Kidney epithelial cell (primary cell): ENCODE data around the gene COLEC11. TPM values are rescaled to one million over a fixed set of nuclear protein-coding genes. Genes with fewer than 3 reads are reported as not detected.
"Not testable (repeated sequence)": the region's sequence is repeated elsewhere in the genome, so short reads cannot be mapped to it uniquely, and the experiment has no call there.

Experiments used
- DNase-seq: peaks from one replicate; pipeline ENCODE4 v3.0.0-alpha.2; 2010; ENCODE audit warnings: low read depth
- H3K27me3 ChIP-seq: 2 replicates; pipeline ENCODE4 v1.6.0; 2011; ENCODE audit warnings: low read length; ENCODE audit not compliant: control insufficient read depth, insufficient read depth
- H3K36me3 ChIP-seq: 2 replicates; pipeline ENCODE4 v1.5.1; 2011; ENCODE audit warnings: low read length; ENCODE audit not compliant: control insufficient read depth, insufficient read depth
- H3K4me3 ChIP-seq: 2 replicates; pipeline ENCODE4 v1.5.1; 2011; ENCODE audit warnings: low read depth, mild to moderate bottlenecking, control low read depth, low read length
- total RNA-seq: library from RNA; depleted of rRNA; stranded (reverse); fragments of >200 nt; gene quantifications from 2 replicates; pipeline ENCODE4 v1.2.3, GENCODE V29; 2015
- TF ChIP-seq, protein P1 (sequence below): IDR thresholded peaks from 2 replicates; pipeline ENCODE4 v1.5.1; 2011; ENCODE audit warnings: mild to moderate bottlenecking, moderate library complexity, low read length, control low read depth, inconsistent platforms; ENCODE audit not compliant: insufficient read depth, poor library complexity, severe bottlenecking

COLEC11 gene
- total RNA-seq, 1 donor from 2014 or later, result not detected

DNA sequence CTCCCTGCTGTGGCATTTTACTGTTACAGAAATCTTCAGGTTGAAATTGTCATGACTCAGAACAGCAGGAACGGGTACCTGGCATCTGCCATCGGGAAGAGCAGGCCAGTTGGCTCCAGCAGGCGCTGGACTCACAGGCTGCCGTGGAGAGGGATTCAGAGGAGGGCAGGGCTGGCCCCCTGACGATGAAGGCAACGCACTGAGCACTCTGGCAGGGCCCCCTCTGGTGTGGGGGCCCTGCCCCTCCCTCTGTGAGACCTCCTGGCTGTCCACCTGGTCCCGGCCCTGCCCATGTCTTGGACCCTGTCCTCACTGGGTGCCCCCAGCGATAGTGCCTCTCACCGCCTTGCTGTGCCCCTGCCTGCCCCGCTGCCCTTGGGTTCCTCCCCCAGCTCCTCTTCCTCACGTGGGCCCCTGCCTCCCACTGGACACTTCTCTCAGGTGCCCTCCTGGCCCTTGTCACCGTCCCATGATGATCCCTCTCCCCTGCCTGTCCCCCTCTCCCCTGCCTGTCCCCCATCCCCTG is 39.7 kb downstream of the COLEC11 start:
- peaks cover 6% of the 10 kb centered on the region for H3K27me3 ChIP-seq
- no peak for DNase-seq
- H3K36me3 ChIP-seq, result no peaks in the 10 kb centered on the region
- TF ChIP-seq, protein P1, sequence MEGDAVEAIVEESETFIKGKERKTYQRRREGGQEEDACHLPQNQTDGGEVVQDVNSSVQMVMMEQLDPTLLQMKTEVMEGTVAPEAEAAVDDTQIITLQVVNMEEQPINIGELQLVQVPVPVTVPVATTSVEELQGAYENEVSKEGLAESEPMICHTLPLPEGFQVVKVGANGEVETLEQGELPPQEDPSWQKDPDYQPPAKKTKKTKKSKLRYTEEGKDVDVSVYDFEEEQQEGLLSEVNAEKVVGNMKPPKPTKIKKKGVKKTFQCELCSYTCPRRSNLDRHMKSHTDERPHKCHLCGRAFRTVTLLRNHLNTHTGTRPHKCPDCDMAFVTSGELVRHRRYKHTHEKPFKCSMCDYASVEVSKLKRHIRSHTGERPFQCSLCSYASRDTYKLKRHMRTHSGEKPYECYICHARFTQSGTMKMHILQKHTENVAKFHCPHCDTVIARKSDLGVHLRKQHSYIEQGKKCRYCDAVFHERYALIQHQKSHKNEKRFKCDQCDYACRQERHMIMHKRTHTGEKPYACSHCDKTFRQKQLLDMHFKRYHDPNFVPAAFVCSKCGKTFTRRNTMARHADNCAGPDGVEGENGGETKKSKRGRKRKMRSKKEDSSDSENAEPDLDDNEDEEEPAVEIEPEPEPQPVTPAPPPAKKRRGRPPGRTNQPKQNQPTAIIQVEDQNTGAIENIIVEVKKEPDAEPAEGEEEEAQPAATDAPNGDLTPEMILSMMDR, result no peak
- no peak overlapping the region for H3K4me3 ChIP-seq

DNA sequence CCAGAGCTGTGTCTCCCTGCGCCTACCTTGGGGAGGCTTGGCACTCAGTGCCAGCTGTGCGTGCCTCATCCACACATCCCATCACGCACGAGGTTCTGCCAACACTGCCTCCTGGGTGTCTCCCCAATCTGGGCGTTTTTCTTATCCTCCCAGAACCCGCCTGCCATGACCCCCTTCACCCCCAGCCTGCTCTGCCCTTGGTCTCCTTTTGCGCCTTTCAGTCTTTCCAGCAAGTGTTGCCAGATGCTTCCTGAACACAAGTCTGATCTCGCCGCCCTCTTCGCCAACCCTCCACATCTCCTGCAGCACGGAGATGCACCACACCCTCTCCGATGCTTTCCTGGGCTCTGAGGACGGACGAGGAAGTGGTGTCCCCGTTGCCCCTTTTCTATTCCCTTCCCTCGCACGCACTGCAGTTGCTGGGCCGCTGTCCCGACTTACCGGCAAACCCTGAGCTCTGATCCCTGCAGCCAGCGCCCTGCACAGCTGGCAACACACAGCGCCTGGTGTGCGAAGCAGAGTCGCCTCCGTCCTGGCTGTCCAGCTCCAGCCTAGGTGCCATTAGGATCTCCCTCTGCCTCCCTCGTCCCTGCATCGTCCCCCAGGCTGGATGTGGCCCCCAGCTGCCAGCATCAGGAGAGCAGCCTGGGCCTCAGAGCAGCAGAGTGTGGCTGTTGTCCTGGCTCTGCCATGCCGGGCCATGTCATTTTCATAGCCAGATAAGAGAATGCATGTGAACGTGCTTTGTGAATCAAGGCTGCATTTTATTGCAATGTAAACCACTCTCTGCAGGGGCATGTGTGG is 40.5 kb downstream of the COLEC11 start:
- DNase-seq, result no peak
- TF ChIP-seq, protein P1, result no peak
- Histone ChIP-seq H3K36me3 (no peaks in the 10 kb centered on the region), H3K27me3 (peaks cover 6% of the 10 kb centered on the region), H3K4me3 (no peak overlapping the region)

DNA sequence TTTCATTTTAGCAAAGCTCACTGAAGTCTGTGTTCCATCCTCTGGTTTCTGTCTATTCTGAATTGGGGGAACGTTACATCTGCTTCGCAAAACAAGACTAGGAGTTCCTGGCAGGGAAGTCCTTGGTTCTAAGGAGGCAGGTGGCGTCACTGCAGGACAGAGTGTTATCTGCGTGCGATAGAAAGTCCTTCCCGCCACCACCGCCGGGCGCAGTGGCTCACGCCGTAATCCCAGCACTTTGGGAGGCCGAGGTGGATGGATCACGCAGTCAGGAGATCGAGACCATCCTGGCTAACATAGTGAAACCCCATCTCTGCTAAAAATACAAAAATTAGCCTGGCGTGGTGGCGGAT is 41.0 kb downstream of the COLEC11 start:
- DNase-seq, H3K27me3 ChIP-seq, H3K36me3 ChIP-seq, H3K4me3 ChIP-seq: not testable (repeated sequence)

DNA sequence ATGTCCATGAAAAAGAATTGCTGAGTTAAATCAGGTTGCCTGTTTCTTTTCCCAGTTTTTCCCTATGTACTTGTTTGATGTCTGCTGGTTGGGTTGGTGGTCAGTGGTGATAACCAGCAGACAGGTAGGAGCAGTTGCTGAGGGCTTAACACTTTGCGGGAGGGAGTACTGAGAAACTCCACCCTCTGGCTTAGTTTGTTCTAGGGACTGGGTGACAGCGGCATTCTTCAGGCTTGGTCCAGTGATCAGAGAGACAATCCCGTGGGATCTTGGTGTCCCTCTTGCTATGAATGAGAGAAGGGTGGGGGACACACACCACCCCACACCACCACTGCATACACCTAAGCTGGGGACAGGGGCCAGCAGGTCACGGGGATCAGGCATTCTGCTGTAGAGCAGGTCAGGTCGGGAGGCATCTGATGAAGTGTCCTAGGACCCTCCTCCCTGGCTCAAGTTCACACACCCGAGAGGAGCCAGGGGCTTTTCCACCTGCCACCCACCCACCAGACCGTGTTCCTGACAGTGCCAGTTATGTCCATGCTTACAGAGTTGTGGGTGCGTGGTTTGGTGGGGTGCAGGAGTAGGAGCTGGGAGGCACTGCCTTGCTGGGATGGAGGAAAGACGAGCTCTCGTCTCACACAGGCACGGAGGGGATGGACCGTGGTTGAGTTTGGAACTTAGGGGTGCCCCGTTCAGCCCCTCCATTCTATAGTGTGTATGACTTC is 41.8 kb downstream of the COLEC11 start:
- Histone ChIP-seq H3K4me3 (no peak overlapping the region), H3K36me3 (no peaks in the 10 kb centered on the region), H3K27me3 (peaks cover 6% of the 10 kb centered on the region)
- TF ChIP-seq, protein P1, result no peak
- DNase-seq, result no peak

DNA sequence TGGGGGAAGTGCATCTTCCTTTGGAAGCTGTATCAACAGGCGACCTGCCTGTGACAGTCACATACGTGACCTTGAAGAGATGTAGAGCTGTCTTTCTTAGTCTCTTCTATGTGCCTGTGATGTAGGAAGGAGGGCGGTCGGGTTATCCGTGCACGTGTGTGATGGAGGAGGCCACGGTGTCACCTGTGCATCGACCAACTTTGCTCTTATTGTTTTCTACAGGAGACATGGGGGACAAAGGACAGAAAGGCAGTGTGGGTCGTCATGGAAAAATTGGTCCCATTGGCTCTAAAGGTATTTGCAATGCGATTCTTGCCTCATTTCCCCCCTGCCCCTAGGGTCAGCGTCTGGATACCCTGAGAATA is 42.4 kb downstream of the COLEC11 start:
- no peak for DNase-seq
- peaks cover 6% of the 10 kb centered on the region for H3K27me3 ChIP-seq
- no peak overlapping the region for H3K4me3 ChIP-seq
- H3K36me3 ChIP-seq, result no peaks in the 10 kb centered on the region
- TF ChIP-seq, protein P1, result no peak

DNA sequence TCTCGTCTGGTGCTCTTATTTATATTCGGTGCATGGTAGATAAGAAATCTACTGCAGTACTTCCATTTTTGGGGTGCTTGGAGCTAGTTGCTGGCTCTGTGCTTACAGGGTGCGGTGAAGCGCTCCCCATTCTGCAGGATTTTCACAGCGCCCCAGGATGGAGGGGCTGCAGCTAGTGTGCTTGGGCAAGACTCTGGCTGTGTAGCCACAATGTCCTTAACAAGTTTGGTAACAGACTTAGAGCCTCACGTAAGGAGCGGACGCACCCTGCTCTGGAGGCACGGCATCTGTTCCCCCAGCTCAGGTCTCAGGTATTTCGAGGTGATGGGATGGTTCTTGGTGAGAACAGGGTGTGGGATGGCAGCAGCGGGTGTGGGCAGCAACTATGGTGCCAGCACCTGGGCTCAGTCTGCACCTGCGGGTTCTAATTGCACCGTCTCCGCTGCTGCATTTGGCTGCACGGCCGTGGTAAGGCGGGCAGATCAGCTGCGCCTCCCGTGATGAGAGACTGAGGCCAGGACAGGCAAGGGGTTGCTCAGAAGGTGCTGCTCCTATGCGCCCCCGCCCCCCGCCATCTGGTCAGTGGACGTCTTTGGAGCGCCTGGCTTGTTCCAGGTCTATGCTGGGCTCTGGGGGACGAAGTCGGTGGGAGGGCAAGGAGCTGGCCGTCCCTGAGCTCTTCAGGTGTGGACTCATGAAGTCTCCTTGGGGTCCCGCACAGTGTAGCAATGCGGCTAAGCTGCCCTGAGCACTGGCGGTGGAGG is 43.0 kb downstream of the COLEC11 start:
- H3K27me3 ChIP-seq, result peaks cover 6% of the 10 kb centered on the region
- H3K36me3 ChIP-seq, result no peaks in the 10 kb centered on the region
- no peak for DNase-seq
- no peak overlapping the region for H3K4me3 ChIP-seq
- TF ChIP-seq, protein P1, result no peak
